K562 (cell line): ENCODE measurements around the gene ULK1. TPM values are rescaled to one million over a fixed set of nuclear protein-coding genes. Genes with fewer than 3 reads are reported as not detected.

Source experiments
- ATAC-seq: fragments of 200-7000 bp; cut with Tn5 transposase; 3 replicates; pipeline ENCODE4 v1.9.1; 2020; ENCODE audit warnings: moderate library complexity
- BruUV-seq: library from RNA; stranded (reverse); fragments of 400-500 nt; replicated peaks from 2 replicates; lab custom pipeline; 2021; lab: Mats Ljungman, UMichigan
- CTCF ChIA-PET: fragments of 300-600 bp; formaldehyde crosslinking; extraction: SDS; loops from one replicate; lab custom pipeline; 2021; ENCODE audit warnings: low intra/inter-chr PET ratio; lab: Yijun Ruan, JAX
- POLR2A ChIA-PET: fragments of 300-600, 350-650 bp; sonication (Branson Sonifier 250); formaldehyde crosslinking; extraction: SDS; loops from one replicate; lab custom pipeline; 2021; ENCODE audit warnings: antibody characterized with exemption, inconsistent platforms; lab: Yijun Ruan, JAX
- DNase-seq, 4 experiments: peaks; one replicate each; pipeline versions ENCODE4 v3.0.0 to v3.0.0-alpha.2; 2011 to 2018; ENCODE audit warnings: low spot score in 3 of 4, mixed read lengths in 3 of 4; ENCODE audit errors: extremely low read depth in 1 of 4
- FAIRE-seq: peaks from 2 replicates; lab custom pipeline; 2011; peaks lifted over from hg19 to GRCh38; lab: Jason Lieb, UNC
- H2AFZ ChIP-seq: 2 replicates; pipeline ENCODE4 v1.6.0; 2011; ENCODE audit warnings: low read depth, low read length, control low read depth, inconsistent platforms
- H3K27ac ChIP-seq: fragments of 200-600 bp; 3 replicates; pipeline ENCODE4 v1.8.0; 2011; ENCODE audit warnings: low read depth, mild to moderate bottlenecking, control low read depth, inconsistent platforms, low read length, moderate library complexity, mixed read lengths; ENCODE audit errors: extremely low read depth
- H3K27me3 ChIP-seq, 2 experiments: fragments of 300-600 bp in 1 of 2; 2 replicates in 1 of 2; 3 replicates in 1 of 2; pipeline versions ENCODE4 v1.6.0 to v1.8.0; 2011; ENCODE audit warnings: inconsistent platforms in 2 of 2, low read length in 2 of 2, mild to moderate bottlenecking in 1 of 2, mixed read lengths in 1 of 2, moderate library complexity in 1 of 2; ENCODE audit not compliant: control insufficient read depth in 2 of 2, insufficient read depth in 2 of 2
- H3K36me3 ChIP-seq: fragments of 300-600 bp; 3 replicates; pipeline ENCODE4 v1.8.0; 2011; ENCODE audit warnings: mild to moderate bottlenecking, low read length, inconsistent platforms; ENCODE audit not compliant: control insufficient read depth, insufficient read depth
- H3K4me1 ChIP-seq, 2 experiments: fragments of 200-600 bp in 1 of 2; replicated peaks in 1 of 2; 2 replicates in 1 of 2; 3 replicates in 1 of 2; pipeline versions ENCODE4 v1.5.1 to v1.8.0; 2011; ENCODE audit warnings: inconsistent platforms in 2 of 2, low read length in 2 of 2, mild to moderate bottlenecking in 1 of 2, mixed read lengths in 1 of 2, moderate library complexity in 1 of 2; ENCODE audit not compliant: control insufficient read depth in 2 of 2, insufficient read depth in 2 of 2
- H3K4me2 ChIP-seq: 2 replicates; pipeline ENCODE4 v1.6.1; 2011; ENCODE audit warnings: low read length, control low read depth, inconsistent platforms, mixed read lengths; ENCODE audit not compliant: insufficient read depth
- H3K4me3 ChIP-seq: fragments of 200-600 bp; sonication (generic), shearing (Covaris generic); 2 replicates; pipeline ENCODE4 v1.5.1; 2016; ENCODE audit warnings: control low read depth, inconsistent platforms
- H3K79me2 ChIP-seq: fragments of 200-600 bp; 3 replicates; pipeline ENCODE4 v1.8.0; 2011; ENCODE audit warnings: low read length, inconsistent platforms; ENCODE audit not compliant: control insufficient read depth, insufficient read depth
- H3K9ac ChIP-seq, 2 experiments: 2 replicates each; pipeline versions ENCODE4 v1.6.0 to v1.6.1; 2011; ENCODE audit warnings: low read depth in 2 of 2, low read length in 2 of 2, control low read depth in 1 of 2, inconsistent platforms in 1 of 2, mild to moderate bottlenecking in 1 of 2, mixed read lengths in 1 of 2; ENCODE audit not compliant: insufficient read depth in 1 of 2
- H3K9me1 ChIP-seq: one replicate; pipeline ENCODE4 v1.6.0; 2011; ENCODE audit warnings: inconsistent platforms, mild to moderate bottlenecking, low read length, moderate library complexity; ENCODE audit not compliant: control insufficient read depth, insufficient read depth
- H3K9me3 ChIP-seq: replicated peaks from 2 replicates; pipeline ENCODE4 v1.5.1; 2011; ENCODE audit warnings: low read depth, low read length, inconsistent platforms; ENCODE audit not compliant: control insufficient read depth, insufficient read depth
- H4K20me1 ChIP-seq: replicated peaks from 2 replicates; pipeline ENCODE4 v1.6.1; 2011; ENCODE audit warnings: low read length, inconsistent platforms, mixed read lengths; ENCODE audit not compliant: control insufficient read depth, insufficient read depth
- NR0B1 ChIP-seq: fragments of 450-650 bp; IDR thresholded peaks from one replicate; pipeline ENCODE4 v1.6.1; 2018; ENCODE audit warnings: mild to moderate bottlenecking, moderate library complexity; ENCODE audit not compliant: partially characterized antibody
- PRDM10 ChIP-seq: fragments of 450-650 bp; IDR thresholded peaks from 2 replicates; pipeline ENCODE4 v1.6.1; 2018; ENCODE audit not compliant: partially characterized antibody
- TEAD2 ChIP-seq: fragments of 450-650 bp; IDR thresholded peaks from 2 replicates; pipeline ENCODE4 v1.6.1; 2016; ENCODE audit warnings: missing genetic modification characterization, control low read depth, missing compliant biosample characterization
- ZBTB11 ChIP-seq, 3 experiments: fragments of 200-800 bp in 1 of 3; fragments of 250-450 bp in 1 of 3; fragments of 450-650 bp in 1 of 3; sonication (Bioruptor Pico) in 1 of 3; sonication (Bioruptor generic) in 1 of 3; formaldehyde crosslinking in 1 of 3; IDR thresholded peaks; 2 replicates each; pipeline versions ENCODE4 v1.6.1 to v1.8.0; 2016 to 2022; ENCODE audit warnings: mild to moderate bottlenecking in 2 of 3, missing genetic modification characterization in 2 of 3, missing compliant biosample characterization in 1 of 3, moderate library complexity in 1 of 3
- ZBTB7A ChIP-seq: IDR thresholded peaks from 2 replicates; pipeline ENCODE4 v1.6.1; 2011; ENCODE audit warnings: low read depth, mild to moderate bottlenecking, low read length, moderate library complexity, borderline replicate concordance; ENCODE audit not compliant: control insufficient read depth
- ZNF280A ChIP-seq: fragments of 450-650 bp; IDR thresholded peaks from 2 replicates; pipeline ENCODE4 v1.6.1; 2018; ENCODE audit warnings: mild to moderate bottlenecking, low read depth; ENCODE audit not compliant: partially characterized antibody
- WGBS: fragments of 100-300 bp; shearing (Covaris generic); methylation state at CpG from one replicate; pipeline ENCODE4 v1.1.6; 2016; ENCODE audit warnings: low coverage, mixed read lengths; ENCODE audit not compliant: insufficient coverage; ENCODE audit errors: missing lambda C conversion rate; 5-methylcytosine and 5-hydroxymethylcytosine counted together
- in situ Hi-C: fragments of 300-500 bp; cut with MboI; formaldehyde crosslinking; loops from 4 replicates; pipeline ENCODE4 v1.15.0; 2018; ENCODE audit warnings: inconsistent platforms, mixed read lengths
- intact Hi-C: fragments of 100-400 bp; cut with micrococcal nuclease; formaldehyde crosslinking; loops from 2 replicates; pipeline ENCODE4 v1.14.2; 2022
- polyA plus RNA-seq, 8 experiments: library from polyadenylated mRNA; depleted of rRNA in 4 of 8; stranded (reverse) in 5 of 8; unstranded in 3 of 8; fragments of >200 nt; fragmentation: Nextera tagmentation in 2 of 8; fragmentation: Illumina TruSeq in 1 of 8; extraction: Ambion mirVana in 2 of 8; extraction: Trizol in 1 of 8; gene quantifications; 2 replicates each; pipeline versions ENCODE4 v1.2.1 to v1.2.3, GENCODE V29; 2011 to 2014; ENCODE audit warnings: inconsistent platforms in 1 of 8, missing spikeins in 1 of 8
- total RNA-seq, 7 experiments: library from RNA; depleted of rRNA in 6 of 7; stranded (reverse); fragments of >200 nt in 6 of 7; fragmentation: Illumina TruSeq in 2 of 7; extraction: Trizol in 2 of 7; gene quantifications; 2 replicates each; pipeline versions ENCODE4 v1.2.1 to v1.2.3, GENCODE V29; 2011 to 2021; ENCODE audit warnings: low replicate concordance in 1 of 7

ULK1 gene
- total and polyA plus RNA-seq, 9 of the 15 experiments (the other 6 are each of a cell fraction or from before 2014, with no cell fraction given): 0.15 to 29.4 (median 2.5) TPM

- intact Hi-C loops (no loop called here), in situ Hi-C loops (no loop called here)
- FAIRE-seq (no peak), DNase-seq (no peak), ATAC-seq (no peak)
- no peak overlapping the region for H3K4me3 ChIP-seq
- POLR2A ChIA-PET: interaction anchor here (1.5 kb wide), 1 partner anchor 8 kb away, joined by 5 read pairs; no protein-coding TSS in a partner anchor
- H3K9me1 ChIP-seq: peaks cover 14% of the 10 kb centered on the region
- peaks cover 59% of the 10 kb centered on the region for H4K20me1 ChIP-seq
- CTCF ChIA-PET: no interaction called here
- WGBS: 81% methylated on average over 16 of the region's 16 CpGs
- H2AFZ ChIP-seq: no peak overlapping the region
- no peaks in the 10 kb centered on the region for H3K27me3 ChIP-seq
- H3K79me2 ChIP-seq: peaks cover 88% of the 10 kb centered on the region
- no peak overlapping the region for H3K27ac ChIP-seq
- peaks cover 51% of the 10 kb centered on the region for H3K36me3 ChIP-seq
- H3K9ac ChIP-seq: no peak overlapping the region; a peak in 1 of 4 replicates
- H3K9me3 ChIP-seq: no peaks in the 10 kb centered on the region
- H3K4me2 ChIP-seq: no peak overlapping the region
- BruUV-seq: no TSS peak
- H3K4me1 ChIP-seq: peaks cover 27 to 28% of the 10 kb centered on the region in 2 experiments; a peak in 4 of 5 replicates
- TF ChIP-seq ZBTB11 (CRISPR knock-in tag; IDR thresholded peaks at IDR 0.05) (no peak), PRDM10 (no peak), ZNF280A (no peak), NR0B1 (no peak), ZBTB7A (no peak), TEAD2 (tag) (no peak)
Observed at GRCh38 chr12:131959641-131960589, 65.5 kb downstream of the ULK1 start.
